Measurements from ENCODE around the gene TMEFF2. TPM values are rescaled to one million over a fixed set of nuclear protein-coding genes. Genes with fewer than 3 reads are reported as not detected.

TMEFF2 gene
- total and polyA plus RNA-seq, 2 of the 8 experiments (the other 6 are each of a cell fraction or from before 2014, with no cell fraction given): 0.91 to 3.7 TPM

- Histone ChIP-seq H3K27ac (ENCODE audit: low read depth, low read length) (no peak overlapping the region), H2BK120ac (replicated peaks; ENCODE audit: low read depth, low read length) (no peak overlapping the region), H3K27me3 (replicated peaks in 1 of 4; ENCODE audit: control insufficient read depth in 3 of 4, extremely low read depth in 1 of 4, insufficient read depth in 3 of 4, low read length in 3 of 4) (no peaks in the 10 kb centered on the region), H3K79me2 (ENCODE audit: control insufficient read depth in 1 of 2, insufficient read depth in 2 of 2, low read length in 2 of 2) (no peaks in the 10 kb centered on the region), H4K91ac (replicated peaks; ENCODE audit: insufficient read length, low read length) (no peak overlapping the region), H2AK5ac (ENCODE audit: low read depth, low read length) (no peak overlapping the region), H3K4me2 (ENCODE audit: insufficient read depth in 1 of 2, low read depth in 2 of 2, low read length in 2 of 2) (no peak overlapping the region), H4K5ac (ENCODE audit: insufficient read length, low read depth, low read length) (no peak overlapping the region), H3K4me3 (ENCODE audit: extremely low read depth in 1 of 4, insufficient read depth in 2 of 4, low read depth in 3 of 4, low read length in 4 of 4) (no peak overlapping the region), H2BK12ac (ENCODE audit: low read depth, low read length) (no peak overlapping the region), H2BK5ac (ENCODE audit: low read depth, low read length) (no peak overlapping the region), H3K4me1 (replicated peaks in 1 of 4; ENCODE audit: control insufficient read depth in 3 of 4, insufficient read depth in 4 of 4, low read length in 3 of 4) (no peaks in the 10 kb centered on the region), H3K56ac (replicated peaks; ENCODE audit: insufficient read length, low read depth, low read length) (no peak overlapping the region), H3K4ac (replicated peaks; ENCODE audit: insufficient read length, low read depth, low read length) (no peak overlapping the region), H2AFZ (ENCODE audit: low read length) (no peak overlapping the region), H3K79me1 (ENCODE audit: low read depth, low read length) (no peaks in the 10 kb centered on the region), H2BK15ac (ENCODE audit: low read length) (no peak overlapping the region), H3K9ac (replicated peaks in 1 of 4; ENCODE audit: extremely low read depth in 1 of 4, low read depth in 3 of 4, low read length in 3 of 4) (no peak overlapping the region), H4K20me1 (replicated peaks in 1 of 2; ENCODE audit: control insufficient read depth in 1 of 2, insufficient read depth in 2 of 2, low read length in 2 of 2) (no peaks in the 10 kb centered on the region), H3K36me3 (ENCODE audit: control insufficient read depth in 2 of 4, insufficient read depth in 4 of 4, low read length in 3 of 4) (no peaks in the 10 kb centered on the region), H3K23me2 (ENCODE audit: low read depth, low read length) (no peaks in the 10 kb centered on the region), H4K8ac (ENCODE audit: extremely low read depth, insufficient read depth, low read length) (no peak overlapping the region), H3K9me3 (ENCODE audit: insufficient read depth in 2 of 2, low read depth in 1 of 2, low read length in 1 of 2) (no peaks in the 10 kb centered on the region), H3K23ac (ENCODE audit: insufficient read length) (no peak overlapping the region), H3K14ac (ENCODE audit: insufficient read length) (no peak overlapping the region), H3K18ac (ENCODE audit: extremely low read depth, low read length) (no peak overlapping the region), H2BK20ac (ENCODE audit: low read length) (no peak overlapping the region)
- FAIRE-seq (no peak), DNase-seq (ENCODE audit: low read depth in 1 of 2, low spot score in 2 of 2) (no peak)
- CTCF ChIA-PET (ENCODE audit: partially characterized antibody): interaction anchor here (0.7 to 1.4 kb wide), 2 partner anchors 11 to 12 kb away, joined by 3 to 4 read pairs; no protein-coding TSS in a partner anchor
- 87% methylated on average over 2 of the region's 2 CpGs; no CpG with 5 or more reads in 1 of the 2 experiments for WGBS, 2 experiments (ENCODE audit: extremely low coverage in 1 of 2, insufficient coverage in 1 of 2, insufficient read length in 1 of 2, insufficient replicate concordance in 2 of 2, low coverage in 1 of 2, low lambda C conversion rate in 2 of 2, missing lambda C conversion rate in 1 of 2)
- POLR2A ChIA-PET (ENCODE audit: partially characterized antibody): no interaction called here
- TF ChIP-seq ZNF274 (IDR thresholded peaks at IDR 0.05; ENCODE audit: borderline replicate concordance, extremely low read depth, low read length) (no peak), MAX (IDR thresholded peaks at IDR 0.05) (no peak), SIRT6 (IDR thresholded peaks at IDR 0.05; ENCODE audit: low read length) (no peak), CTCF (IDR thresholded peaks at IDR 0.05; ENCODE audit: control extremely low read depth in 1 of 3, insufficient read depth in 1 of 3, low read depth in 1 of 3, low read length in 3 of 3) (no peak), USF2 (IDR thresholded peaks at IDR 0.05; ENCODE audit: low read length) (no peak), POLR2A (IDR thresholded peaks at IDR 0.05; ENCODE audit: control extremely low read depth in 1 of 2, low read depth in 2 of 2, low read length in 2 of 2) (no peak), POLR2AphosphoS5 (IDR thresholded peaks at IDR 0.05; ENCODE audit: low read depth, low read length) (no peak), TCF12 (IDR thresholded peaks at IDR 0.05; ENCODE audit: low read depth, low read length) (no peak), RBBP5 (IDR thresholded peaks at IDR 0.05; ENCODE audit: borderline replicate concordance, low read depth, low read length) (no peak), GTF2F1 (IDR thresholded peaks at IDR 0.05; ENCODE audit: borderline replicate concordance, low read depth, low read length) (no peak), KDM1A (IDR thresholded peaks at IDR 0.05; ENCODE audit: borderline replicate concordance, low read length) (no peak)
These were observed 10.4 kb downstream of the TMEFF2 start for GRCh38 chr2:192184349-192184748.

Measured in H1 (cell line).